OCI-LY3 (cell line): ENCODE results near the gene TP53BP1.

Experiments
- EZH2phosphoT487 ChIP-seq: fragments of 200-600 bp; shearing (Covaris generic); IDR thresholded peaks from 2 replicates; pipeline ENCODE4 v1.6.1; 2018; ENCODE audit warnings: antibody characterized with exemption, mixed run types, low read depth
- TF ChIP-seq, protein P1 (sequence below): fragments of 200-600, 300-600 bp; sonication (generic); IDR thresholded peaks from 2 replicates; pipeline ENCODE4 v1.5.1; 2014; ENCODE audit warnings: antibody characterized with exemption, low read length, low read depth

DNA sequence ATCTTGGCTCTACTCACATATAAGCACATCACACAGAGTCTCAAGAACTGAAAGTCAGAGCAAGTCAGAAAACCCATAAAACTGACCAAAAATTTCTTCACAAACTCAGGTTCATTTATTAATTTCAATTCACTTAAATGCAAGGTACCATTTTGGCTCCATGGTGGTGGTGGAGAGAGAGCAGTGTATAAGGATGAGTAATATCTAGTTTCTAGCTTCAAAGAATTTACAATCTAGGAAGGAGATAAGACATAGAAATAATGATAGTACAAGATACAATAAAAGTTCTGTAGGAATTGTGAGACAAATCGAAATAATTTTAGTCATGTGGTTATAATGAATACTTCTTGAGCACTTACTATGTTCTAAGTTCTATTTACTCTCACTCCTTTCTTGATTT lies 6.7 kb upstream of the TP53BP1 start:
- TF ChIP-seq, protein P1, sequence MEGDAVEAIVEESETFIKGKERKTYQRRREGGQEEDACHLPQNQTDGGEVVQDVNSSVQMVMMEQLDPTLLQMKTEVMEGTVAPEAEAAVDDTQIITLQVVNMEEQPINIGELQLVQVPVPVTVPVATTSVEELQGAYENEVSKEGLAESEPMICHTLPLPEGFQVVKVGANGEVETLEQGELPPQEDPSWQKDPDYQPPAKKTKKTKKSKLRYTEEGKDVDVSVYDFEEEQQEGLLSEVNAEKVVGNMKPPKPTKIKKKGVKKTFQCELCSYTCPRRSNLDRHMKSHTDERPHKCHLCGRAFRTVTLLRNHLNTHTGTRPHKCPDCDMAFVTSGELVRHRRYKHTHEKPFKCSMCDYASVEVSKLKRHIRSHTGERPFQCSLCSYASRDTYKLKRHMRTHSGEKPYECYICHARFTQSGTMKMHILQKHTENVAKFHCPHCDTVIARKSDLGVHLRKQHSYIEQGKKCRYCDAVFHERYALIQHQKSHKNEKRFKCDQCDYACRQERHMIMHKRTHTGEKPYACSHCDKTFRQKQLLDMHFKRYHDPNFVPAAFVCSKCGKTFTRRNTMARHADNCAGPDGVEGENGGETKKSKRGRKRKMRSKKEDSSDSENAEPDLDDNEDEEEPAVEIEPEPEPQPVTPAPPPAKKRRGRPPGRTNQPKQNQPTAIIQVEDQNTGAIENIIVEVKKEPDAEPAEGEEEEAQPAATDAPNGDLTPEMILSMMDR = no peak
- no peak for TF ChIP-seq EZH2phosphoT487
